Gastrocnemius medialis (tissue), 4 donors: ENCODE measurements around the gene ZNRF3. TPM values are rescaled to one million over a fixed set of nuclear protein-coding genes. Genes with fewer than 3 reads are reported as not detected.
A peak's percentile ranks its signal among the peaks of the same experiment; 100 is the strongest.

Source experiments
- ATAC-seq, 2 donors: fragments of 150-250 bp; one replicate each; pipeline ENCODE4 v1.9.1; 2016
- DNase-seq, 2 donors: peaks; one replicate each; pipeline ENCODE4 v3.0.0-alpha.2; 2019
- H3K27ac ChIP-seq, 4 donors: fragments of 200-600 bp; sonication (generic); 1 replicate in 1 of 4; 2 replicates in 3 of 4; pipeline ENCODE4 v1.5.1; 2016 to 2018; ENCODE audit warnings: mild to moderate bottlenecking in 2 of 4, moderate library complexity in 1 of 4
- H3K27me3 ChIP-seq, 3 donors: fragments of 200-600 bp; sonication (generic) in 2 of 3; 1 replicate in 1 of 3; 2 replicates in 2 of 3; pipeline versions ENCODE4 v1.5.1 to v1.6.0; 2016 to 2019; ENCODE audit warnings: mild to moderate bottlenecking in 1 of 3, moderate library complexity in 1 of 3
- H3K36me3 ChIP-seq, 2 donors: fragments of 200-600 bp; sonication (generic) in 1 of 2; one replicate each; pipeline ENCODE4 v1.5.1; 2017 to 2018
- H3K4me1 ChIP-seq, 2 donors: fragments of 200-600 bp; sonication (generic) in 1 of 2; one replicate each; pipeline ENCODE4 v1.5.1; 2016 to 2017; ENCODE audit warnings: mild to moderate bottlenecking in 2 of 2
- H3K4me3 ChIP-seq, 4 donors: fragments of 200-600 bp; sonication (generic) in 3 of 4; 1 replicate in 1 of 4; 2 replicates in 3 of 4; pipeline ENCODE4 v1.5.1; 2016 to 2019; ENCODE audit warnings: mild to moderate bottlenecking in 2 of 4
- H3K9me3 ChIP-seq, 3 donors: fragments of 200-600 bp; sonication (generic) in 2 of 3; 1 replicate in 1 of 3; 2 replicates in 2 of 3; pipeline ENCODE4 v1.5.1; 2016 to 2019
- CTCF ChIP-seq, 5 experiments: fragments of 450-650 bp in 3 of 5; fragments of 200-600 bp in 2 of 5; sonication (generic) in 2 of 5; IDR thresholded peaks in 4 of 5; conservative IDR thresholded peaks in 1 of 5; 1 replicate in 4 of 5; 2 replicates in 1 of 5; pipeline ENCODE4 v1.5.1; 2016 to 2019; ENCODE audit warnings: antibody characterized with exemption in 5 of 5, mild to moderate bottlenecking in 3 of 5, moderate library complexity in 3 of 5
- POLR2A ChIP-seq, 2 donors: fragments of 450-650 bp; IDR thresholded peaks; one replicate each; pipeline ENCODE4 v1.6.1; 2017; ENCODE audit warnings: antibody characterized with exemption in 2 of 2, mild to moderate bottlenecking in 2 of 2, moderate library complexity in 2 of 2
- in situ Hi-C, 4 donors: fragments of 200-750 bp; cut with MboI; loops; one replicate each; pipeline versions ENCODE4 v1.15.0 to v1.8.0; 2017; ENCODE audit warnings: low sequenced_read_pairs in 4 of 4
- intact Hi-C: fragments of 100-400 bp; cut with DNase I; formaldehyde crosslinking; loops from one replicate; pipeline ENCODE4 v1.15.1; 2023; ENCODE audit warnings: low total_unique reads
- total RNA-seq, 4 donors: library from RNA; depleted of rRNA; stranded (reverse); fragments of >200 nt; gene quantifications; one replicate each; pipeline versions ENCODE4 v1.1.0 to v1.2.3, GENCODE V29; 2016

ZNRF3 gene
- total RNA-seq, 4 donors from 2014 or later = 7.8 to 19.1 (median 11.1) TPM

GRCh38 chr22:29078869-29079207, 195.5 kb downstream of the ZNRF3 start:
- Histone ChIP-seq H3K4me3 (no peak overlapping the region), H3K4me1 (peaks cover 28 to 36% of the 10 kb centered on the region in 2 donors), H3K9me3 (no peaks in the 10 kb centered on the region), H3K27me3 (no peaks in the 10 kb centered on the region), H3K27ac (peak overlapping the region; percentile 42 to 71 (median 62)), H3K36me3 (no peaks in the 10 kb centered on the region)
- TF ChIP-seq CTCF (IDR thresholded peaks at IDR 0.05 in 4 of 5, conservative IDR thresholded peaks at IDR 0.05 in 1 of 5) = no peak
- TF ChIP-seq POLR2A (IDR thresholded peaks at IDR 0.05) = no peak
- in situ Hi-C loops = loop anchor here in 1 of 4 donors (5.0 kb wide), 1 partner anchor 63 kb away; no protein-coding TSS in a partner anchor
- DNase-seq (no peak), ATAC-seq (no peak)
- intact Hi-C loops = no loop called here

- H3K4me1 ChIP-seq = peaks cover 24 to 31% of the 10 kb centered on the region in 2 donors
- intact Hi-C loops = no loop called here
These were observed 196.0 kb downstream of the ZNRF3 start for GRCh38 chr22:29079218-29079901.

DNA sequence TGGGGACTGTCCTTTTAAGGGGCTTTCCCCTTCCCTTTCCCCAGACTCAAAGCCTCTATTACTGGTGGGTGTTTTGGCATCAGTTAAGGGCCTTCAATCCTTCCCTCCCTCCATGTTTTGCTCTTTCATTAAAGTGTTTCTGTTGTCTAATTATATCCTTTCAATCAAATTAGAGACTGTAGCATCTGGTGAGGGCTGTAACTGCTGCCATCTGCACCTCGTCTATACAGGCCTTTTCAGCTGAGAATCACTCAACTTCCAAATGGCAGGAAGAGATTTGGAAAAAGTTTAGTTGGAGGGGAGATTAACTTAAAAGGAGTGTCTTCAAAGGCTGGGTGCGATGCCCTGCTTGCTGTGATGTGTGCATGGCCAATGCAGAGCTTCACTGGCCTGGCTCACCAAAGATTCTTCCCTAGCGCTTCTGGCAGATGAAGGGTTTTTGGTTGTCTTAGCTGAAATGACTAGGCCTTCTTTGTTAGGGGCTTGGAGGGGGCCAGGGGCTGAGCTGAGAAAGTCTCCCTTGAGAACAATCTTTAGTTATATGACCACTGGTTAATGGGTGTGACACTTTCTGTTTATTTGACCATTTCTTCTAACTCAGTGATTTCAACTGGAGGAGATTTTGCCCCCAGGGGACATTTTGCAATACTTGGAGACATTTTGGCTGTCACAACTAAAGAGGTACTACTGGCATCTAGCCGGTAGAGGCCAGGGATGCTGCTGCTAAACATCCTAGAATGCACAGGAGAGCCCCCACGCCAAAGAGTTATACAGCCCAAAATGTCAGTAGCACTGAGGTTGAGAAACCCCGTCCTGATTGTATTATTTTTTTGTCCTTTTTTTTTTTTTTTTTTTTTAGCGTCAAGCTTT, 197.0 kb downstream of the ZNRF3 start:
- Histone ChIP-seq H3K27me3 (no peaks in the 10 kb centered on the region), H3K36me3 (no peaks in the 10 kb centered on the region), H3K4me3 (no peak overlapping the region), H3K4me1 (peaks cover 20 to 25% of the 10 kb centered on the region in 2 donors), H3K27ac (peak overlapping the region in 2 of 4 donors; percentile 18 to 54), H3K9me3 (no peaks in the 10 kb centered on the region)
- DNase-seq (peak in 1 of 2 donors; percentile 61), ATAC-seq (peak in 1 of 2 donors; percentile 22)
- in situ Hi-C loops (no loop called here), intact Hi-C loops (no loop called here)
- TF ChIP-seq POLR2A (IDR thresholded peaks at IDR 0.05) = no peak
- TF ChIP-seq CTCF (IDR thresholded peaks at IDR 0.05 in 4 of 5, conservative IDR thresholded peaks at IDR 0.05 in 1 of 5) = no peak

More at GRCh38 chr22:29079218-29079901, 196.0 kb downstream of the ZNRF3 start:
- Histone ChIP-seq H3K27ac (peak overlapping the region; percentile 42 to 71 (median 62)), H3K36me3 (no peaks in the 10 kb centered on the region), H3K4me3 (no peak overlapping the region), H3K9me3 (no peaks in the 10 kb centered on the region), H3K27me3 (no peaks in the 10 kb centered on the region)
- TF ChIP-seq POLR2A (IDR thresholded peaks at IDR 0.05) (no peak), CTCF (IDR thresholded peaks at IDR 0.05 in 4 of 5, conservative IDR thresholded peaks at IDR 0.05 in 1 of 5) (no peak)
- DNase-seq (no peak), ATAC-seq (no peak)
- in situ Hi-C loops = loop anchor here in 1 of 4 donors (5.0 kb wide), 1 partner anchor 63 kb away; no protein-coding TSS in a partner anchor

- Histone ChIP-seq H3K4me3 (no peak overlapping the region), H3K36me3 (no peaks in the 10 kb centered on the region), H3K27ac (peak overlapping the region in 2 of 4 donors; percentile 29 to 30), H3K4me1 (peaks cover 20 to 25% of the 10 kb centered on the region in 2 donors), H3K27me3 (no peaks in the 10 kb centered on the region), H3K9me3 (no peaks in the 10 kb centered on the region)
- DNase-seq (no peak), ATAC-seq (peak in 1 of 2 donors; percentile 12)
- intact Hi-C loops (no loop called here), in situ Hi-C loops (no loop called here)
- TF ChIP-seq CTCF (IDR thresholded peaks at IDR 0.05 in 4 of 5, conservative IDR thresholded peaks at IDR 0.05 in 1 of 5) (no peak), POLR2A (IDR thresholded peaks at IDR 0.05) (no peak)
These were observed 198.3 kb downstream of the ZNRF3 start for GRCh38 chr22:29081517-29082236.
